Measurements from ENCODE around the gene TMTC2.
"Not testable (repeated sequence)": the region's sequence is repeated elsewhere in the genome, so short reads cannot be mapped to it uniquely, and the experiment has no call there.

Gene TMTC2

GRCh38 chr12:83093426-83093825, 406.7 kb downstream of the TMTC2 start:
- DNase-seq: no peak

GRCh38 chr12:83097643-83098342, 411.1 kb downstream of the TMTC2 start:
- DNase-seq: no peak

- DNase-seq: no peak
Measured at GRCh38 chr12:83099436-83099835, 412.7 kb downstream of the TMTC2 start.

- no peak for DNase-seq
Measured at GRCh38 chr12:83102499-83102898, 415.8 kb downstream of the TMTC2 start.

GRCh38 chr12:83106873-83107272, 420.2 kb downstream of the TMTC2 start:
- DNase-seq: no peak

- no peak for DNase-seq
Measured at GRCh38 chr12:83110424-83110823, 423.7 kb downstream of the TMTC2 start.

GRCh38 chr12:83113945-83114344, 427.2 kb downstream of the TMTC2 start:
- DNase-seq: no peak

GRCh38 chr12:83114966-83115365, 428.3 kb downstream of the TMTC2 start:
- DNase-seq: no peak

GRCh38 chr12:83117926-83118325, 431.2 kb downstream of the TMTC2 start:
- DNase-seq: not testable (repeated sequence)

- DNase-seq: no peak
Measured at GRCh38 chr12:83121897-83122622, 435.4 kb downstream of the TMTC2 start.

- no peak for DNase-seq
Measured at GRCh38 chr12:83122623-83122934, 435.9 kb downstream of the TMTC2 start.

- DNase-seq: no peak
Measured at GRCh38 chr12:83123039-83123438, 436.3 kb downstream of the TMTC2 start.

GRCh38 chr12:83128540-83128939, 441.8 kb downstream of the TMTC2 start:
- no peak for DNase-seq

GRCh38 chr12:83130178-83130577, 443.5 kb downstream of the TMTC2 start:
- no peak for DNase-seq

GRCh38 chr12:83132360-83132759, 445.7 kb downstream of the TMTC2 start:
- DNase-seq: no peak

GRCh38 chr12:83136411-83136810, 449.7 kb downstream of the TMTC2 start:
- DNase-seq: no peak

GRCh38 chr12:83140135-83140534, 453.4 kb downstream of the TMTC2 start:
- DNase-seq: no peak

GRCh38 chr12:83141460-83141994, 454.8 kb downstream of the TMTC2 start:
- no peak for DNase-seq

- DNase-seq: no peak
Measured at GRCh38 chr12:83142914-83143313, 456.2 kb downstream of the TMTC2 start.

- no peak for DNase-seq
Measured at GRCh38 chr12:83143950-83144349, 457.2 kb downstream of the TMTC2 start.

GRCh38 chr12:83145325-83145840, 458.7 kb downstream of the TMTC2 start:
- no peak for DNase-seq

- DNase-seq: no peak
Measured at GRCh38 chr12:83147341-83147740, 460.6 kb downstream of the TMTC2 start.

- DNase-seq: no peak
Measured at GRCh38 chr12:83149987-83150386, 463.3 kb downstream of the TMTC2 start.

GRCh38 chr12:83150465-83151189, 463.9 kb downstream of the TMTC2 start:
- DNase-seq: no peak

Data from CD4-positive, alpha-beta T cell treated with Interleukin-10 for 1 hour (primary cell).